ENCODE measurements around the gene MED9.
"Not testable (repeated sequence)": the region's sequence is repeated elsewhere in the genome, so short reads cannot be mapped to it uniquely, and the experiment has no call there.

MED9 gene

GRCh38 chr17:17455173-17455572 lies 21.6 kb upstream of the MED9 start:
- DNase-seq: no peak

- no peak for DNase-seq
These were observed 20.5 kb upstream of the MED9 start for GRCh38 chr17:17456251-17456650.

- DNase-seq: no peak
These were observed 19.1 kb upstream of the MED9 start for GRCh38 chr17:17457680-17458079.

GRCh38 chr17:17460038-17460437 lies 16.8 kb upstream of the MED9 start:
- no peak for DNase-seq

- DNase-seq: no peak
These were observed 14.6 kb upstream of the MED9 start for GRCh38 chr17:17462048-17462824.

GRCh38 chr17:17463821-17464220 lies 13.0 kb upstream of the MED9 start:
- no peak for DNase-seq

- not testable (repeated sequence) for DNase-seq
These were observed 10.9 kb upstream of the MED9 start for GRCh38 chr17:17465878-17466277.

GRCh38 chr17:17466511-17466910 lies 10.3 kb upstream of the MED9 start:
- DNase-seq: no peak

- DNase-seq: no peak
These were observed 9.8 kb upstream of the MED9 start for GRCh38 chr17:17467016-17467415.

GRCh38 chr17:17467720-17468119 lies 9.1 kb upstream of the MED9 start:
- no peak for DNase-seq

GRCh38 chr17:17468217-17469010 lies 8.4 kb upstream of the MED9 start:
- no peak for DNase-seq

GRCh38 chr17:17469358-17469757 lies 7.4 kb upstream of the MED9 start:
- DNase-seq: no peak

- peak; percentile 17 for DNase-seq
These were observed 6.8 kb upstream of the MED9 start for GRCh38 chr17:17469996-17470395.

- DNase-seq: no peak
These were observed 4.4 kb upstream of the MED9 start for GRCh38 chr17:17472333-17472920.

- DNase-seq: no peak
These were observed 2.5 kb upstream of the MED9 start for GRCh38 chr17:17474341-17474740.

GRCh38 chr17:17479209-17479608 lies 2.4 kb downstream of the MED9 start:
- DNase-seq: no peak

- DNase-seq: no peak
These were observed 3.9 kb downstream of the MED9 start for GRCh38 chr17:17480593-17481148.

GRCh38 chr17:17481860-17482259 lies 5.1 kb downstream of the MED9 start:
- no peak for DNase-seq

GRCh38 chr17:17484451-17484899 lies 7.7 kb downstream of the MED9 start:
- DNase-seq: no peak

- DNase-seq: no peak
These were observed 8.6 kb downstream of the MED9 start for GRCh38 chr17:17485420-17485819.

- DNase-seq: not testable (repeated sequence)
These were observed 9.6 kb downstream of the MED9 start for GRCh38 chr17:17486416-17486815.

- no peak for DNase-seq
These were observed 11.2 kb downstream of the MED9 start for GRCh38 chr17:17487998-17488397.

GRCh38 chr17:17491031-17491471 lies 14.3 kb downstream of the MED9 start:
- DNase-seq: no peak
